Urinary bladder (tissue), 4 donors: ENCODE data around the gene NTRK3. TPM values are rescaled to one million over a fixed set of nuclear protein-coding genes. Genes with fewer than 3 reads are reported as not detected.
"Not testable (repeated sequence)": the region's sequence is repeated elsewhere in the genome, so short reads cannot be mapped to it uniquely, and the experiment has no call there.

Experiments used
- DNase-seq: peaks from one replicate; pipeline ENCODE4 v3.0.0-alpha.2; 2015; ENCODE audit errors: extremely low spot score
- H3K27ac ChIP-seq: one replicate; pipeline ENCODE4 v1.5.1; 2013; ENCODE audit warnings: low read depth, mild to moderate bottlenecking, moderate library complexity
- H3K36me3 ChIP-seq: one replicate; pipeline ENCODE4 v1.6.1; 2013; ENCODE audit warnings: mild to moderate bottlenecking, moderate library complexity; ENCODE audit not compliant: insufficient read depth
- H3K4me1 ChIP-seq: one replicate; pipeline ENCODE4 v1.6.1; 2013; ENCODE audit warnings: mild to moderate bottlenecking, moderate library complexity; ENCODE audit not compliant: insufficient read depth
- H3K4me3 ChIP-seq: one replicate; pipeline ENCODE4 v1.5.1; 2013; ENCODE audit warnings: low read depth, low read length
- WGBS: extraction: QIAGEN DNeasy Blood & Tissue Kit; methylation state at CpG from one replicate; pipeline ENCODE4 v1.1.7; 2013; 5-methylcytosine and 5-hydroxymethylcytosine counted together
- polyA plus RNA-seq: library from polyadenylated mRNA; stranded (reverse); fragments of 200-250 nt; gene quantifications from one replicate; pipeline ENCODE4 v1.2.3, GENCODE V29; 2013
- total RNA-seq: library from RNA; depleted of rRNA; stranded (reverse); fragments of >200 nt; gene quantifications from one replicate; pipeline ENCODE4 v1.2.3, GENCODE V29; 2014
- donor health status: healthy with polysubstance abuse.
- donor health status: healthy.

NTRK3 gene
- total and polyA plus RNA-seq, 2 donors = 10.6 to 26.4 TPM

DNA sequence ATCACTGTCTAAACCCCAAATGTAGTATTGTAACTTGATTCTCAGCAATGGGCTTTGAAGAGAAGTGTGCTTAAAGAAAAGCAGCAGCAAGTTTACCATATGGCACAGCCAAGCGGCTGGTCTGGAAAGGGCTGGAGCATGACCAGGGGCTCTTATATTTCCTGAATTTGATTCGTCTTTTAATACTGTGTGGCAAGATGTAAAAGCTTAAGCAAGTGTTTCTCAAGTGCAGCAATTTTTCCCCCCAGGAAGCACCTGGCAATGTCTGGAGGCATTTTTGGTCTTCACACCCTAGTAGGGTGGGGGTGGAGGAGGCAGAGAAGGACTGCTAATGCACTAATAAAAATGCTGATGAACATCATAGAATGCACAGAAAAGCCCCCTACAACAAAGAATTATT lies 397.9 kb downstream of the NTRK3 start:
- no peak for DNase-seq
- no peaks in the 10 kb centered on the region for H3K4me1 ChIP-seq
- H3K36me3 ChIP-seq = no peaks in the 10 kb centered on the region
- no peak overlapping the region for H3K27ac ChIP-seq
- no peak overlapping the region for H3K4me3 ChIP-seq
- WGBS = 52% methylated on average over 2 of the region's 2 CpGs

DNA sequence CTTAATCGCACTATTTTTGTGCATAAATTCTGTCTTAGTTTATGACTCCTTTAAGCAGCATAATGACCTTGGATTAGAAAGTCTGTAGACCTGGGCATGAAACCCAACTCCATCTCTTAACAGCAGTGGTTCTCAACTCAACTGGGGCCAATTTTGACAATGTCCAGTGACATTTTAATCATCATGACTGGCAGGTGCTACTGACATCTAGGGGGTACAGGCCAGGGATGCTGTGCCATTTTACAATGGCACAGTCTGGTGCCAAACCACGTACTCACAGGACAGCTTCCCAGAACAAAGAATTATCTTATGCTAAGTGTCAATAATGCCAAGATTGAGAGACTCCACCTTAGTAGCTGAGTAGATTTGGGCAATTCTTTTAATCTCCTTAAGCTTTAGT lies 405.0 kb downstream of the NTRK3 start:
- Histone ChIP-seq H3K36me3 (no peaks in the 10 kb centered on the region), H3K4me1 (no peaks in the 10 kb centered on the region), H3K4me3 (no peak overlapping the region), H3K27ac (no peak overlapping the region)
- DNase-seq = no peak
- 82% methylated on average over 2 of the region's 2 CpGs for WGBS

DNA sequence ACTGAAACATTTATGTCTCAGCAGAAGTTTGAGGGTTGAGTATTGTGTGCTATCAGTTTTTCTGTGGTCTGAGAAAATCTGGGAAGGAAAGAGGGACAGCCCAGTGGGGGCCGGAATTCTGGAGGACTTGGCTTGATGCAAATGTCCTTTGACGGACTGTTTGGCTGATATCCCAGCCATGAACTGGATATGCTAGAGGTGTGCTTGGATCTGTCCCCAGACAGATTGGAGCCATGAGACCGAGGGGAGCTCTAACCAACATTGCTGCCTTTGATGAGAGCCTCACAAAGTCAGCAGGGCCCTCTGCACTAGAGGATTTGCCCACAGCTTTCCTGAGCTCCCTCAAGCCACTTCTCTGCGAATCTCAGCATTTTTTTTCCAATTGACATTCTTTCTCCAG lies 405.6 kb downstream of the NTRK3 start:
- DNase-seq = no peak
- Histone ChIP-seq H3K36me3 (no peaks in the 10 kb centered on the region), H3K4me3 (no peak overlapping the region), H3K27ac (no peak overlapping the region), H3K4me1 (no peaks in the 10 kb centered on the region)
- WGBS = 32% methylated on average over 4 of the region's 4 CpGs

DNA sequence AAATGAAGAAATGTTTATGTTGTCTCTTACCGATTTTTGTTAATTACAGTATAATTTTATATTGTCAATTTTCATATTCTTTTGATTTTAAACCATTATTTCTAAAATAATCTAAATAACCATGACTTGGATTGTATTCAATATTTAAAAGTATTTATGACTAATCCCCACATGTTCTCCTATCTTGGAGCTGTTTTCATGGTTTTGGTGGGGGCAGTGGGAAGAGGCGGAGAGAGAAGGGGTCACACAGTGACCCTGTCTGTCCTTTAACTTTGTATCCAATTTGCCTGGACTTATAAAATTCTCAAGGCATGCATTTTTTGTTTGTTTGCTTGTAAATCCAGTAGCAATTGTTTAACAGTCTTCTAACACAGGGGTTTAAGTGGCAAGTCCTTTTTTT lies 407.4 kb downstream of the NTRK3 start:
- Histone ChIP-seq H3K36me3 (no peaks in the 10 kb centered on the region), H3K27ac (no peak overlapping the region), H3K4me1 (no peaks in the 10 kb centered on the region), H3K4me3 (no peak overlapping the region)
- no peak for DNase-seq
- WGBS = 87% methylated on average over 2 of the region's 2 CpGs

DNA sequence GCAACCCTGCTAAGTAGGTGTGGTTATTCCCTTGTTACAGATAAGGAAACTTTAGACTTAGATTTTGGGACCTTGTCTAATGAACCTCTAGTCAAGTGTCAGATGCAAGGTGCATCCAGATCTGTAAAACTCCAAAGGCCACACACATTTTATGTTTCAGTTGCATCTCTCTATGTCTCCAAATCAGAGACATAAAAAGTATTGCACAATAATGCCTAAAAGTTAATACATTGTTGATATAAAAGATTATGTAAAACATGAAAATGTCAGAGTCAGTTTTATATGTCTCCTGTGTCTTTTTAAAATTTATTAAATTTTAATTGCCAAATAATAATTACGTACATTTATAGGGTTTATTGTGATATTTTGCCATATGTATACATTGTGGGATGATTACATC lies 408.5 kb downstream of the NTRK3 start:
- Histone ChIP-seq H3K36me3 (no peaks in the 10 kb centered on the region), H3K4me3 (no peak overlapping the region), H3K4me1 (no peaks in the 10 kb centered on the region), H3K27ac (no peak overlapping the region)
- 62% methylated on average over 1 of the region's 1 CpG for WGBS
- no peak for DNase-seq

DNA sequence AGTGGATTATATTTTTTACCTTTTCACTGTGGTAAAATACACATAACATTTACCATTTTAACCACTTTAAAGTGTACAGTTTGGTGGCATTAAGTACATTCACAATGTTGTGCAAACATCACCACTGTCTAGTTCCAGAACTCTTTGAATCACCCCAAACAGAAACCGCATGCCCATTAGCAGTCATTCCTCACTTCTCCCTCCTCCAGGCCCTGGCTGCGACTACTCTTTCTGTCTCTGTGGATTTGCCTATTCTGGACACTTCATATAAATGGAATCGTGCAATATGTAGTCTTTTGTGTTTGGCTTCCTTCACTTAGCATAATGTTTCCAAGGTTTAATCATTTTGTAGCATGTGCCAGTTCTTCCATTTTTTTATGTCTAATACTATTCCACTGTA lies 409.8 kb downstream of the NTRK3 start:
- 76% methylated on average over 3 of the region's 3 CpGs for WGBS
- DNase-seq = no peak
- H3K27ac ChIP-seq = no peak overlapping the region
- no peak overlapping the region for H3K4me3 ChIP-seq
- H3K4me1 ChIP-seq = no peaks in the 10 kb centered on the region
- H3K36me3 ChIP-seq = no peaks in the 10 kb centered on the region

DNA sequence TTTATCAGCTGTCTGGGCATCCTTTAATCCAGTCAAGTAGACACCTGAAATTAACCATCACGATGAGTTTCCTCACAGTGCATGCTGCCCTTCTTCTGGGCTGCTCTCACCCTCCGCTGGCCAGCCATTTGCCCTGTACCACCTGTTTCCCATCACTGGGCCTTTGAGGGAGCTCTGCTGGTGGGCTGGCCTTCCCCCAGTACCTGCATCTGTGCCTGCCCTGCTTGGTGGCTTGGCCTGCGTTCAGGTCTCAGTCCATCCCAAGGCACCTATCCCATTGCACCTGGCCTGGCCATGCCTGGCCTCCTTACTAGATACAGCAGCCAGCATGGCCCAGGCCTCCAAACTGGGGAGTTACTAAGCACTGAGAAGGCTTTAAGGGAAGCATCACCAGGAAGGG lies 413.2 kb downstream of the NTRK3 start:
- Histone ChIP-seq H3K36me3 (no peaks in the 10 kb centered on the region), H3K4me3 (no peak overlapping the region), H3K4me1 (no peaks in the 10 kb centered on the region), H3K27ac (no peak overlapping the region)
- DNase-seq = no peak
- WGBS = 94% methylated on average over 3 of the region's 3 CpGs

DNA sequence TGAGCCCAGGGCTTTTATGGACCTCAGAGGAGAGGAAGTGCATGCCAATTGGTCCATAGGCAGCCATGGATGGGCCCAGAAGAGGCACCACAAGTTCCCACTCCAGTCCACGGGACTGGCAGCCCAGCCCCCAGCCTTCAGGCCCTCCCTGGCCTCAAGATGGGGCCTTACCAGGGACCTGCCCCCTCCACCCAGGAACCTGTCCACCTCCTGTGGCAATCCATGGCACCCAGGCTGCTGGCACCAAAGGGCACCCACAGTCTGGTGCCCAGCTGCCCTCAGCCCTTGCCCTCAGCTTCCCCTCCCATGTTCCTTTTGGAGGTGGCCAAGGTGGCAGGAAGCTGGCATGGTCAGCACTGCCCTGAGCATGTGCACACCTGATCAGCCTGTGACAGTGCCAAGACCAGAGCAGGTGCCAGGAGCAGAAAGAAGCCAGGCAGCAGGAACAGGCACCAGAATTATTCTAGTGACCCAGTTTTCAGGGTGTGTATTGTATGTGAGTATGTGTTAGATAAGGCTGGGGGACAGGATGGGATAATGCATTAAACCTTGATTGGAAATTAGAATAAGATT lies 415.0 kb downstream of the NTRK3 start:
- 81% methylated on average over 1 of the region's 1 CpG for WGBS

DNA sequence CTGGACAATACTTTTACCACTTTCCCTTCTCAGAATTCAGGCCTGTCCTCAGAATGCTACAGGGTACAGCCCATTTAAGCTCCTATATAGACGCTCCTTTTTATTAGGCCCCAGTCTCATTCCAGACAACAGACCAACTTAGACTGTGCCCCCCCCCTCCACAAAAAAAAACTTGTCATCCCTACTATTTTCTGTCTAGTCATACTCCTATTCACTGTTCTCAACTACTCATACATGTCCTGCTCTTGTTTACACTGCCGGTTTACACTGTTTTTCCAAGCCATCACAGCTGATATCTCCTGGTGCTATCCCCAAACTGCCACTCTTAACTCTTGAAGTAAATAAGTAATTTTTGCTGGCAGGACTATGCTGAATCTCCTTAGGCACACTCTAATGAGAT lies 420.7 kb downstream of the NTRK3 start:
- not testable (repeated sequence) for H3K4me1 ChIP-seq, DNase-seq, H3K36me3 ChIP-seq, H3K4me3 ChIP-seq, H3K27ac ChIP-seq
- WGBS = 72% methylated on average over 2 of the region's 2 CpGs

More for the DNA sequence above, 415.0 kb downstream of the NTRK3 start:
- Histone ChIP-seq H3K4me3 (no peak overlapping the region), H3K27ac (no peak overlapping the region), H3K36me3 (no peaks in the 10 kb centered on the region), H3K4me1 (no peaks in the 10 kb centered on the region)
- no peak for DNase-seq

DNA sequence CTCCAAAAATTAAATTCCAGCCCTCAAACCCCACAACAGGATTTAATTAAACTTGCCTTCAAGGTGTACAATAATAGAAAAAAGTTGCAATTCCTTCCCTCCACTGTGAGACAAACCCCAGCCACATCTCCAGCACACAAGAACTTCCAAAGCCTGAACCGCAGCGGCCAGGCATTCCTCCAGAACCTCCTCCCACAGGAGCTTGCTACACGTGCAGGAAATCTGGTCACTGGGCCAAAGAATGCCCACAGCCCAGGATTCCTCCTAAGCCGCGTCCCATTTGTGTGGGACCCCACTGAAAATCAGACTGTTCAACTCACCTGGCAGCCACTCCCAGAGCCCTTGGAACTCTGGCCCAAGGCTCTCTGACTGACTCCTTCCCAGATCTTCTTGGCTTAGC lies 423.2 kb downstream of the NTRK3 start:
- WGBS = 79% methylated on average over 5 of the region's 5 CpGs
- H3K4me1 ChIP-seq, H3K4me3 ChIP-seq, H3K27ac ChIP-seq, H3K36me3 ChIP-seq, DNase-seq: not testable (repeated sequence)

DNA sequence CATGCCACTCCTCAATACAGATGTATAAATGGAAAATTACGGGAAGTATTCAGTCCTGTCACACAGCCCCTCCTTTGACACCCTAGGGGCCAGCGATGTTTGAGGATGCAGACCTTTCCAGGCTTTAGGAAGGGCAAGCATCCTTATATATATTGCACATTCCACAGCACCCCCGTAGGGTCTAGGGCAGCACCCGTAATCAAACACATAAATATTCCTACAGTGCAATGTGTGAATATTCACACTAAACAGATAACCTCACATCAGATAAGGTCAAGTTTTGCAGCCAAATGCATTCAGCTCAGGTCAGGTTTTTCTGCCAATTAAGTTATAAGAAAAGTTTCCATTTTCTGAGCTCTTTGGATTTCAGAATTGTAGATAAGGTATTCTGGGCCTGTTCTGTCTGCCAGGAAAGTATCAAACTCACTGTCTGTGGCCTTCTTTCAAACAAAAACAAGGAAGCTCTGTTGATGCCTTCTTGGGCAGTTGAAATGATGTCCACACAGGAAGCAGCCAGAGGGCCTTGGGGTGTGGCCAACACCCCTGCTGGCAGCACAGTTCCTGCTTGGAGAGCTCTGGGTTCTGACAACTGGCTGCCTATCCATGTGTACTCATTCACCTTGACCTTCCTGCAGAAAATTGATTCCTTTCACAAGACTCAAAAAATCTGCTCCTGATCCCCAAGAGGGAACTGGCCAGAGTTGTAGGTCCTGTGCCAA lies 427.0 kb downstream of the NTRK3 start:
- WGBS = 65% methylated on average over 4 of the region's 4 CpGs
- no peak overlapping the region for H3K27ac ChIP-seq
- no peak for DNase-seq
- no peak overlapping the region for H3K4me3 ChIP-seq
- no peaks in the 10 kb centered on the region for H3K36me3 ChIP-seq
- no peaks in the 10 kb centered on the region for H3K4me1 ChIP-seq

DNA sequence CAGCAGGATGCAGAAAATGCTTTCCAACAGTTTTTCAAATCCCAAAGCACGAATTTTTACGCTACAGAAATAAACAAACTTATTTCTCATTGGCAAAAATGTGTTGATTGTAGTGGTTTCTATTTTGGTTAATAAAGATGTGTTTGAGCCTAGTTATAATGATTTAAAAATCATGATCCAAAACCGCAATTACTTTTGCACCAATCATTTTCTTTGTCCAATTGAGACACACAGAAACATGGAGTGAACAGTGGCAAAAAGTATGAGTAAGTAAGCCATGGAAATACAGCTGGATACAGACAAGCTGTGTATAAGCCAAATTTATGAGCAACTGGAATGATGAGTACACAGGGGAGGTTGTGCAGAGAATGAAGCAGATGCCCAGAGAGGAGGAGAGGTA lies 427.9 kb downstream of the NTRK3 start:
- no peak overlapping the region for H3K27ac ChIP-seq
- 84% methylated on average over 3 of the region's 3 CpGs for WGBS
- H3K4me3 ChIP-seq = no peak overlapping the region
- DNase-seq = no peak
- H3K4me1 ChIP-seq = no peaks in the 10 kb centered on the region
- H3K36me3 ChIP-seq = no peaks in the 10 kb centered on the region

DNA sequence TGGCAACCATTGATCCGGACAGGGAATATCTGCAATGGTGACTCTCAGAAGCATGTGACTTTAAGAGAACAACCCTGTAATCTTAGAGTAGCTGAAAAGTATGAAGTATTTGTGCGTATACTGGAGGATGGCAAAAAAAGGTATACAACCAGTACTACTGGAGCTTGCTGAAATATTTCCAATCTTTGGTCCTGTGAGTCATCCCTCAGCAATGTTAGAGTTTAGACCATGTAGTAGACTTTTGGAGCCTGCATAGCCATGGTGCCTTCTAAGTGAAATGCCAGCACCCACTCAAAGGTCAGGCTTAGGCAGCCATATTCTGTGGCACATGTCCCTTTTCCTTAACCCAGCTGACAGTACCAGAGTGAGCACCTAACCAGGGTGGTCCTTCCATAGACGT lies 429.4 kb downstream of the NTRK3 start:
- WGBS = 88% methylated on average over 3 of the region's 3 CpGs
- H3K4me3 ChIP-seq = no peak overlapping the region
- DNase-seq = no peak
- no peaks in the 10 kb centered on the region for H3K36me3 ChIP-seq
- H3K4me1 ChIP-seq = no peaks in the 10 kb centered on the region
- no peak overlapping the region for H3K27ac ChIP-seq

DNA sequence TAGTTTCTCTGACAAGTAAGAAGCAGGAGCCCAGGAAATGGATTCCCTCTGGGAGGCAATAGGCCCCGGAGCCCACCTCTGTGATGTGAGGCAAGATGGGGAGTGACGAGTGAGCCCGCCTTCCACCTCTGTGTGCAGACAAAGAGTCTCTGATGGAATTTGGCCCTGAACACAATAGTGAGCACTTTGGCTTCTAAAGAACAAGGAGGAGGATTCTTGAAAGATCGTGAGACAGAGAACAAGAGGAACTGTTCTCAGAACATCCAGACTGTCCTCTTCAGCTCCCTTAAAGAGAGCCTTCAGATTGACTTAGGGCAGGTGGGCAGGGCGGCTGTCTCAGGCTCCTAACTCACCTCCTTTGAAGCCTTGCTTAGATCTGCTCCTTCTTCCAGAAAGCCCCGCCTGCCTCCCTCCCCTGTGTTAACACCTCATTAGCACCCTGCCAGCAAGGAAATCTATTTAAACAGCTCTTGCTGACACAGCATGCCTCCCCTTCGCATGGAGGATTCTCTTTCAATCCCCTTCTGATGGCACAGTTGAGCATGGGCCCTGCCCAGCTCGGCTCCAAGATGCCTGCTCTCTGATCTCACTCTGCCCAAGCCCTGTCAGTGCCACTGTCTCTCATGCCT lies 430.3 kb downstream of the NTRK3 start:
- H3K4me1 ChIP-seq = no peaks in the 10 kb centered on the region
- H3K4me3 ChIP-seq = no peak overlapping the region
- no peak for DNase-seq
- H3K27ac ChIP-seq = no peak overlapping the region
- WGBS = 62% methylated on average over 8 of the region's 8 CpGs
- no peaks in the 10 kb centered on the region for H3K36me3 ChIP-seq
